Urinary bladder (tissue), 4 donors: Measurements from ENCODE around the gene NECAP2. TPM values are rescaled to one million over a fixed set of nuclear protein-coding genes. Genes with fewer than 3 reads are reported as not detected.
A peak's percentile ranks its signal among the peaks of the same experiment; 100 is the strongest.
"Not testable (repeated sequence)": the region's sequence is repeated elsewhere in the genome, so short reads cannot be mapped to it uniquely, and the experiment has no call there.

Experiments used
- DNase-seq: peaks from one replicate; pipeline ENCODE4 v3.0.0-alpha.2; 2015; ENCODE audit errors: extremely low spot score
- H3K27ac ChIP-seq: one replicate; pipeline ENCODE4 v1.5.1; 2013; ENCODE audit warnings: low read depth, mild to moderate bottlenecking, moderate library complexity
- H3K36me3 ChIP-seq: one replicate; pipeline ENCODE4 v1.6.1; 2013; ENCODE audit warnings: mild to moderate bottlenecking, moderate library complexity; ENCODE audit not compliant: insufficient read depth
- H3K4me1 ChIP-seq: one replicate; pipeline ENCODE4 v1.6.1; 2013; ENCODE audit warnings: mild to moderate bottlenecking, moderate library complexity; ENCODE audit not compliant: insufficient read depth
- H3K4me3 ChIP-seq: one replicate; pipeline ENCODE4 v1.5.1; 2013; ENCODE audit warnings: low read depth, low read length
- WGBS: extraction: QIAGEN DNeasy Blood & Tissue Kit; methylation state at CpG from one replicate; pipeline ENCODE4 v1.1.7; 2013; 5-methylcytosine and 5-hydroxymethylcytosine counted together
- polyA plus RNA-seq: library from polyadenylated mRNA; stranded (reverse); fragments of 200-250 nt; gene quantifications from one replicate; pipeline ENCODE4 v1.2.3, GENCODE V29; 2013
- total RNA-seq: library from RNA; depleted of rRNA; stranded (reverse); fragments of >200 nt; gene quantifications from one replicate; pipeline ENCODE4 v1.2.3, GENCODE V29; 2014
- donor health status: healthy with polysubstance abuse.
- donor health status: healthy.

Gene NECAP2
- total and polyA plus RNA-seq, 2 donors = 36.6 to 46.0 TPM

DNA sequence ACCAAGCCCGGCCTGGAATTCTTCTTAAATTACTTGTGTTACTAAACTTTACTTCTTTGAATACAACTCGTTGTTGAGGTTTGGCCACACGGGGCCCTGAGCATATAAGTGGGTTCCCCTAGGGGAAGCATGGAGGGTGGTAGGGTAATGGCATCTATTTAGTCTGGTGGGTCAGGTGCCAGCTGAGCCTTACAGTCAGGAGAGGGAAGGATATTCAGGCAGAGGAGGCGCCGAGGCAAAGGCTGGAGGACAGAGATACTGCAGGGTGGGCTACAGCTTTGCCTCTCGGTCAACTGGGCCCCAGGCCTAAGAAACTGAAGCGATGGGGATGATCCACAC is 424 bp upstream of the NECAP2 start:
- Histone ChIP-seq H3K27ac (peak overlapping the region; percentile 33), H3K4me3 (peak overlapping the region; percentile 86), H3K4me1 (no peaks in the 10 kb centered on the region), H3K36me3 (no peaks in the 10 kb centered on the region)
- 49% methylated on average over 7 of the region's 7 CpGs for WGBS
- no peak for DNase-seq

DNA sequence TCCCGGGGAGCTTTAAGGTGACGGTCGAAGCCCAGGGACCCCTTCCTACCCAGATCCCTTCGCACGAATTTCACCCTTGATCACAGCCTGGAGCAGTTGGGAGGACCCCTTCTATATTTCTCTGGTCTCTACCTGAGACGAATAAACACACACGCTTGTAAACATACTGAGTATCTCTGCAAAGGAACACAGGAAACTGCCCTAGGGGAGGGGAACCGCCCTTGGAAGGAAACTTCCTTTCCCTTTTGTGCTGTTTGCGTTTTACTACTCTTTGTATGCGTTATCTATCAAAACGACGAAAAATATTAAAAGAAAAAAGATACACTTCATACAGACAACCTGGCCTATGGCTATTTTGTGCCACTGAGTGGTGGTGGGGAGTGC is 750 bp downstream of the NECAP2 start:
- H3K36me3 ChIP-seq = no peaks in the 10 kb centered on the region
- no peak overlapping the region for H3K27ac ChIP-seq
- whole genome bisulfite sequencing = 1% methylated on average over 12 of the region's 12 CpGs
- H3K4me1 ChIP-seq = no peaks in the 10 kb centered on the region
- DNase-seq = peak; percentile 1
- peak overlapping the region; percentile 86 for H3K4me3 ChIP-seq

DNA sequence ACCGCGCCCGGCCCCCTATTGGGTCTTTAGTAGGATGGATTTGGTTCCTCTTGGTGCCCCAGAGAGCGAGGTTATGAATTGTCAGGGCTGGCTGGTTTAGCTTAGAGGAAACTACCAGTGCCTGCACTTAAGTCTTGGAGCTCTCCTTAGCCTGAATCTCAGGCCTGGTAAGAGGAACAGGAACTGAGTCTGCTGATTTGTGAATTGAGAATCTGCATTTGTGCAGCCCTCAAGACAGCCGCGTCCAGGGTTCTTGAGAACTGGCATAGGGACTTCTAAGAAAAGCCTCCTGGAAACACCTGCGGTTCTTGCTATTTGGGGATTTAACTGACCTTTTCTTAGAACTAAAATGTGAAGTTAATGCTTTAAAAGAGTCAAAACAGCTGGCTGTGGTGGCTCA is 1.7 kb downstream of the NECAP2 start:
- DNase-seq = no peak
- Histone ChIP-seq H3K4me1 (no peaks in the 10 kb centered on the region), H3K4me3 (no peak overlapping the region), H3K27ac (no peak overlapping the region), H3K36me3 (no peaks in the 10 kb centered on the region)
- WGBS = 92% methylated on average over 7 of the region's 7 CpGs

GRCh38 chr1:16442941-16443340 is 2.4 kb downstream of the NECAP2 start:
- 70% methylated on average over 2 of the region's 2 CpGs for whole genome bisulfite sequencing
- Histone ChIP-seq H3K4me1 (no peaks in the 10 kb centered on the region), H3K27ac (no peak overlapping the region), H3K36me3 (no peaks in the 10 kb centered on the region), H3K4me3 (no peak overlapping the region)
- no peak for DNase-seq

- Histone ChIP-seq H3K36me3 (peaks cover 3% of the 10 kb centered on the region), H3K27ac (no peak overlapping the region), H3K4me1 (no peaks in the 10 kb centered on the region), H3K4me3 (no peak overlapping the region)
- 68% methylated on average over 14 of the region's 14 CpGs for WGBS
- no peak for DNase-seq
Observed at GRCh38 chr1:16443975-16444770, 3.6 kb downstream of the NECAP2 start.

GRCh38 chr1:16445052-16445451 is 4.5 kb downstream of the NECAP2 start:
- H3K36me3 ChIP-seq = peaks cover 3% of the 10 kb centered on the region

DNA sequence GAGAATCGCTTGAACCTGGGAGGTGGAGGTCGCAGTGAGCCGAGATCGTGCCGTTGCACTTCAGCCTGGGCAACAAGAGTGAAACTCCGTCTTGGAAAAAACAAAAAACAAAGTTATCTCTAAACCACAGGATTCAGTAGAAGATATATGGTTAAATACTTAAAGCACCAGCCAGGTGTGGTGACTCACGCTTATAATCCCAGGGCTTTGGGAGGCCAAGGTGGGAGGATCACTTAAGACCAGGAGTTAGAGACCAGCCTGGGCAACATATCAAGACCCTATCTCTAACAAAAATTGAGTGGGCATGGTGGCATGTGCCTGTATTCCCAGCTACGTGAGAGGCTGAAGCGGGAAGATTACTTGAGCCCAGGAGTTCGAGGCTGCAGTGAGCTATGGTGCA is 5.6 kb downstream of the NECAP2 start:
- DNase-seq = no peak
- WGBS = 90% methylated on average over 10 of the region's 10 CpGs
- no peaks in the 10 kb centered on the region for H3K4me1 ChIP-seq
- H3K27ac ChIP-seq = no peak overlapping the region
- H3K4me3 ChIP-seq = no peak overlapping the region
- peaks cover 3% of the 10 kb centered on the region for H3K36me3 ChIP-seq

More at GRCh38 chr1:16445052-16445451, 4.5 kb downstream of the NECAP2 start:
- no peaks in the 10 kb centered on the region for H3K4me1 ChIP-seq
- no peak overlapping the region for H3K27ac ChIP-seq
- DNase-seq = no peak
- WGBS = 92% methylated on average over 4 of the region's 4 CpGs
- H3K4me3 ChIP-seq = no peak overlapping the region

DNA sequence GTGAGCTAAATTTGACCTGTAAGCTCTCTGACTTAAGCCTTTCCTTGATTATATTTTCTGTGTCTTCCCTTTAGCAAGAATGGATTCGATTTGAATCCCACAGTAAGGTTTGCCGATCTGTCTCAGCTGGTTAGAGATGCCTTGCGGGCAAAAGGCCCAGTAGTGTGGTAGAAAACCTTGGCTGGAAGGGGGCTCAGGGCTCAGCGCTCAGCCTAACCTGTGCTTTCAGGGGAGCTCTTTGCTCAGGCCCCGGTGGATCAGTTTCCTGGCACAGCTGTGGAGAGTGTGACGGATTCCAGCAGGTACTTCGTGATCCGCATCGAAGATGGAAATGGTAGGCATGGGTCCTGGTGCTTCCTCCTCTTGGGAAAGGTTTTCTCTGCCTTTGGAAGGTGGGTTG is 7.1 kb downstream of the NECAP2 start:
- Histone ChIP-seq H3K4me3 (no peak overlapping the region), H3K4me1 (no peaks in the 10 kb centered on the region), H3K36me3 (peaks cover 3% of the 10 kb centered on the region), H3K27ac (no peak overlapping the region)
- DNase-seq = no peak
- WGBS = 96% methylated on average over 9 of the region's 9 CpGs

DNA sequence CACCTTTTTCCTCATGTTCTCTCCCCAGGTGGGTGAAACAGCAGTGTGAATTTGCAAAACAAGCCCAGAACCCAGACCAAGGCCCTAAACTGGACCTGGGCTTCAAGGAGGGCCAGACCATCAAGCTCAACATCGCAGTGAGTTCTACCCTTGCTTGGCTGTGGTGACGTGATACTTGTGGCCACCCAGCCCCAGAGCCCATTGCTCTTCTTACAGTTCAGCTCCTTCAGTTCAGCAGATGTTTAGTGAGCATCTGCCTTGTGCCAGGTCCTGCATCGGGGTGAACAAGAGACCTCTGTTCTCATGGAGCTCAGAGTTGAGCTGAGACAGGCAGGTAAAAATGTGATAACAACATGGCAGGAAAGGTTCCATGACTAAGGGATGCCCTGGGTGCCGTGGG is 8.5 kb downstream of the NECAP2 start:
- no peak for DNase-seq
- Histone ChIP-seq H3K4me3 (no peak overlapping the region), H3K4me1 (no peaks in the 10 kb centered on the region), H3K36me3 (peaks cover 5% of the 10 kb centered on the region), H3K27ac (no peak overlapping the region)
- 93% methylated on average over 4 of the region's 4 CpGs for WGBS

GRCh38 chr1:16449666-16450065 is 9.1 kb downstream of the NECAP2 start:
- peaks cover 5% of the 10 kb centered on the region for H3K36me3 ChIP-seq
- WGBS = 89% methylated on average over 5 of the region's 5 CpGs
- H3K4me1 ChIP-seq = no peaks in the 10 kb centered on the region
- H3K27ac ChIP-seq = no peak overlapping the region
- no peak overlapping the region for H3K4me3 ChIP-seq
- no peak for DNase-seq

GRCh38 chr1:16450863-16451481 is 10.4 kb downstream of the NECAP2 start:
- DNase-seq = no peak
- WGBS = 81% methylated on average over 6 of the region's 6 CpGs
- no peak overlapping the region for H3K4me3 ChIP-seq
- peaks cover 5% of the 10 kb centered on the region for H3K36me3 ChIP-seq
- H3K27ac ChIP-seq = no peak overlapping the region
- no peaks in the 10 kb centered on the region for H3K4me1 ChIP-seq

DNA sequence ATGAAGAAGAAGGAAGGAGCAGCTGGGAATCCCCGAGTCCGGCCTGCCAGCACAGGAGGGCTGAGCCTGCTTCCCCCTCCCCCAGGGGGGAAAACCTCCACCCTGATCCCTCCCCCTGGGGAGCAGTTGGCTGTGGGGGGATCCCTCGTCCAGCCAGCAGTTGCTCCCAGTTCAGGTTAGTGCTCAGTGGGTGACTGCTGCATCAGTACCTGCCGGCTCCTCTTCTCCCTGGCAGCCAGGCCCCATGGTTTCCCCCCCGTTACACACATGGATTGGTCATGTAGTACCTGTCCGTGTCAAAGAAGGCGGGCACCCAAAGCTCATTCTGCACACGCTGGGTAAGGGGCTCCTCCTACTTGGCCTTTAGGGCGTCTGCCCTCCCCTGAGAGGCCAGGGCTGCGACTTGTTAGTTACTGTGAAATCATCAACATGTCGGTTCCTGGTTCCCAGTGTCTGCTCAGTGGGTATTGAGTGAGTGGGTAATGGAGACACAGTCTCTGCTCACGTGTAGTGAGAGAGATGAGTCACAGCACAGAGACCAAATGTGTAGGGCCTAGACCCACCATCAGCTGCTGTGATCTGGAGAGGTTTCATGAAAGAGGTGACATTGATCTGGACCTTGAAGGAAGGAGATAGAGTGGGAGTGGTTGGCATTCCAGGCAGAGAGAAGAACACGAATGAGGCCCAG is 11.5 kb downstream of the NECAP2 start:
- Histone ChIP-seq H3K27ac (no peak overlapping the region), H3K36me3 (peaks cover 5% of the 10 kb centered on the region), H3K4me1 (no peaks in the 10 kb centered on the region), H3K4me3 (no peak overlapping the region)
- WGBS = 79% methylated on average over 13 of the region's 13 CpGs
- no peak for DNase-seq

DNA sequence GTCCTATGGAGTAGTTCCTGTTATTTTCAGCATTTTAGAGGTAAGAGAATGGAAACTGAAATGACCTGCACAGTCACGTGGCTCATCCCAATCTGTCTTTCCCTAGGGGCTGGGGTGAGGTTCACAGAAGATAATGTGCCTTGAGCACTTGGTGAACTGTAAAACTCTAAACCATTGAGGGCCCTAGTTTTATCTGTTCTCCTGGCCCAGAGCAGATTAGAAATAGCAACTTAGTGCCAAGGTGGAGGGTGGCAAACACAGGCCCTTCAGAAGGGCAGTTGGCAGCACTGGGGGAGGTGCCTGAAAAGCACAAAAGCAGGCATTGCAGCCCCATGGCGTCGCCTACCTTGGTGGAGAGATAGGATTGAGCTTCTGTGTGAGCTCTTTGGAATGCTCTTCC is 14.4 kb downstream of the NECAP2 start:
- WGBS = 88% methylated on average over 3 of the region's 3 CpGs

DNA sequence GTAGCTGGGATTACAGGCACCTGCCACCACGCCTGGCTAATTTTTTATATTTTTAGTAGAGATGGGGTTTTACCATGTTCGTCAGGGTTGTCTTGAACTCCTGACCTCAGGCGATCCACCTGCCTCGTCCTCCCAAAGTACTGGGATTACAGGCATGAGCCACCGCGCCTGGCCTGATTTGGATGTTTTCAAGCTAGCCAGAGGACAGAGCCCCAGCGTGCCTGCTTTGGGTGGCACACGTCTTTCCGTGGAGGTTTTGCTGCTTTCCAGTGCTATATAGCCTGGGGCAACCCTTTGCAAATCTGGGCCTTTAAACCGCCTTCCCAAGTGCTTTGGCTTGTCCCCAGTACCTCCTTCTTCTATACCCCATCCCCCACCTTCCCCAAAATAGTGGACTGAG is 15.6 kb downstream of the NECAP2 start:
- not testable (repeated sequence) for H3K4me1 ChIP-seq, H3K4me3 ChIP-seq, H3K36me3 ChIP-seq, H3K27ac ChIP-seq, DNase-seq
- WGBS = 92% methylated on average over 10 of the region's 10 CpGs

More for the DNA sequence above, 14.4 kb downstream of the NECAP2 start:
- not testable (repeated sequence) for H3K4me1 ChIP-seq, DNase-seq, H3K27ac ChIP-seq, H3K4me3 ChIP-seq, H3K36me3 ChIP-seq
